PC-3 (cell line): ENCODE measurements around the gene CORIN. TPM values are rescaled to one million over a fixed set of nuclear protein-coding genes. Genes with fewer than 3 reads are reported as not detected.

Experiments used
- ATAC-seq: fragments of 200-7000 bp; cut with Tn5 transposase; 2 replicates; pipeline ENCODE4 v1.9.1; 2020; ENCODE audit warnings: mild to moderate bottlenecking, moderate library complexity
- BruUV-seq: library from RNA; stranded (reverse); fragments of 400-500 nt; replicated peaks from 2 replicates; lab custom pipeline; 2021; lab: Mats Ljungman, UMichigan
- CTCF ChIA-PET: fragments of 300-600 bp; sonication (Branson Sonifier 250); formaldehyde crosslinking; loops from one replicate; lab custom pipeline; 2022; ENCODE audit warnings: antibody characterized with exemption; lab: Charles Lee
- POLR2A ChIA-PET: fragments of 300-600 bp; sonication (Branson Sonifier 250); formaldehyde crosslinking; loops from one replicate; lab custom pipeline; 2022; ENCODE audit warnings: antibody characterized with exemption; ENCODE audit not compliant: unreplicated experiment; lab: Charles Lee
- DNase-seq: peaks from one replicate; pipeline ENCODE4 v3.0.0-alpha.2; 2015
- H2AFZ ChIP-seq: fragments of 300-600 bp; sonication (generic); 2 replicates; pipeline ENCODE4 v1.6.0; 2016; ENCODE audit warnings: antibody characterized with exemption, low read length
- H3F3A ChIP-seq: fragments of 300-600 bp; sonication (generic); one replicate; pipeline ENCODE4 v1.6.0; 2017; ENCODE audit warnings: antibody characterized with exemption, low read length, control low read depth, mild to moderate bottlenecking; ENCODE audit not compliant: unreplicated experiment
- H3K27ac ChIP-seq: fragments of 300-600 bp; sonication (generic); 2 replicates; pipeline ENCODE4 v1.5.1; 2016; ENCODE audit warnings: mild to moderate bottlenecking, low read length
- H3K27me3 ChIP-seq: fragments of 300-600 bp; sonication (generic); 2 replicates; pipeline ENCODE4 v1.6.1; 2016; ENCODE audit warnings: low read length, mixed read lengths
- H3K36me3 ChIP-seq: fragments of 300-600 bp; sonication (generic); 2 replicates; pipeline ENCODE4 v1.6.1; 2016; ENCODE audit warnings: low read depth, mixed run types, low read length, mixed read lengths
- H3K4me1 ChIP-seq: fragments of 300-600 bp; sonication (generic); 2 replicates; pipeline ENCODE4 v1.5.1; 2016; ENCODE audit warnings: low read length; ENCODE audit not compliant: insufficient read depth
- H3K4me2 ChIP-seq: fragments of 300-600 bp; sonication (generic); 2 replicates; pipeline ENCODE4 v1.6.0; 2016; ENCODE audit warnings: low read length
- H3K4me3 ChIP-seq: fragments of 300-600 bp; sonication (generic); 2 replicates; pipeline ENCODE4 v1.5.1; 2016; ENCODE audit warnings: mild to moderate bottlenecking, low read length, mixed read lengths
- H3K79me2 ChIP-seq: fragments of 300-600 bp; sonication (generic); 2 replicates; pipeline ENCODE4 v1.6.1; 2017; ENCODE audit warnings: low read length, mixed read lengths
- H3K9ac ChIP-seq: fragments of 300-600 bp; sonication (generic); 2 replicates; pipeline ENCODE4 v1.6.0; 2016; ENCODE audit warnings: mild to moderate bottlenecking, low read length
- H3K9me2 ChIP-seq: fragments of 300-600 bp; sonication (generic); replicated peaks from 2 replicates; pipeline ENCODE4 v1.6.1; 2016; ENCODE audit warnings: mixed run types, low read length, mixed read lengths
- H3K9me3 ChIP-seq: fragments of 300-600 bp; sonication (generic); 2 replicates; pipeline ENCODE4 v1.6.1; 2016; ENCODE audit warnings: low read length, mixed read lengths
- H4K20me1 ChIP-seq: fragments of 300-600 bp; sonication (generic); 2 replicates; pipeline ENCODE4 v1.6.1; 2016; ENCODE audit warnings: low read length, mixed read lengths
- EZH2 ChIP-seq: fragments of 300-600 bp; sonication (generic); IDR thresholded peaks from one replicate; pipeline ENCODE4 v1.6.1; 2017; ENCODE audit warnings: antibody characterized with exemption, mild to moderate bottlenecking, low read length; ENCODE audit not compliant: unreplicated experiment
- EZH2phosphoT487 ChIP-seq: fragments of 300-600 bp; sonication (generic); IDR thresholded peaks from 2 replicates; pipeline ENCODE4 v1.6.1; 2018; ENCODE audit warnings: mild to moderate bottlenecking, antibody characterized with exemption, low read length, borderline replicate concordance
- intact Hi-C: fragments of 100-400 bp; cut with micrococcal nuclease; formaldehyde crosslinking; loops from 2 replicates; pipeline ENCODE4 v1.9.0; 2023
- total RNA-seq: library from RNA; depleted of rRNA; stranded (reverse); fragments of >200 nt; gene quantifications from 2 replicates; pipeline ENCODE4 v1.2.3, GENCODE V29; 2014
- TF ChIP-seq, protein P1 (sequence below): fragments of 300-600 bp; sonication (generic); conservative IDR thresholded peaks from 2 replicates; pipeline ENCODE4 v1.5.1; 2017; ENCODE audit warnings: antibody characterized with exemption, low read depth, mild to moderate bottlenecking, low read length

The CORIN gene
- total RNA-seq, 1 experiment from 2014 or later: not detected

DNA sequence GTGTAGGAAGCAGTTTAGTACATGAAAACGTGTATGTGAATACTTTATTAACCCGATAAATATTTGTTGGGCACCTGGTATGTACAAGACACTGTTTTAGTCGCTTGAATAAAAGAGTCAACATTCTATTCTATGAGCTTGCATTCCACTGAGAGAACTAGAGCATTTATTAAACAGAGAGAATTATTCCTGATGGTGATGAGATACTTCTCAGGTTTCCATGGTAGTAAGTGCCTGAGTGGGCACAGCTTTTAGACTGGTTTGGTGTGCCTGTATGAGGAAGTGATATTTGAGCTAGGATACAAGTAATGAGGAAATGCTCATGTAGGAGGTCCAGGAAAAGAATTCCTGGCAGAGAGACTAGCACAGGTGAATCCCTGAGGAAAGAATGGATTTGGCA is 258.6 kb downstream of the CORIN start:
- no peak for ATAC-seq
- no TSS peak for BruUV-seq
- no peaks in the 10 kb centered on the region for H3F3A ChIP-seq
- H4K20me1 ChIP-seq: no peaks in the 10 kb centered on the region
- no peak for TF ChIP-seq EZH2phosphoT487
- TF ChIP-seq EZH2: no peak
- TF ChIP-seq, protein P1, sequence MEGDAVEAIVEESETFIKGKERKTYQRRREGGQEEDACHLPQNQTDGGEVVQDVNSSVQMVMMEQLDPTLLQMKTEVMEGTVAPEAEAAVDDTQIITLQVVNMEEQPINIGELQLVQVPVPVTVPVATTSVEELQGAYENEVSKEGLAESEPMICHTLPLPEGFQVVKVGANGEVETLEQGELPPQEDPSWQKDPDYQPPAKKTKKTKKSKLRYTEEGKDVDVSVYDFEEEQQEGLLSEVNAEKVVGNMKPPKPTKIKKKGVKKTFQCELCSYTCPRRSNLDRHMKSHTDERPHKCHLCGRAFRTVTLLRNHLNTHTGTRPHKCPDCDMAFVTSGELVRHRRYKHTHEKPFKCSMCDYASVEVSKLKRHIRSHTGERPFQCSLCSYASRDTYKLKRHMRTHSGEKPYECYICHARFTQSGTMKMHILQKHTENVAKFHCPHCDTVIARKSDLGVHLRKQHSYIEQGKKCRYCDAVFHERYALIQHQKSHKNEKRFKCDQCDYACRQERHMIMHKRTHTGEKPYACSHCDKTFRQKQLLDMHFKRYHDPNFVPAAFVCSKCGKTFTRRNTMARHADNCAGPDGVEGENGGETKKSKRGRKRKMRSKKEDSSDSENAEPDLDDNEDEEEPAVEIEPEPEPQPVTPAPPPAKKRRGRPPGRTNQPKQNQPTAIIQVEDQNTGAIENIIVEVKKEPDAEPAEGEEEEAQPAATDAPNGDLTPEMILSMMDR: no peak
- DNase-seq: no peak
- H3K9me3 ChIP-seq: no peaks in the 10 kb centered on the region
- H3K27ac ChIP-seq: no peak overlapping the region
- no peak overlapping the region for H3K9ac ChIP-seq
- intact Hi-C loops: no loop called here
- ChIA-PET POLR2A (no interaction called here), CTCF (no interaction called here)
- H3K9me2 ChIP-seq: no peaks in the 10 kb centered on the region
- H3K79me2 ChIP-seq: no peaks in the 10 kb centered on the region
- no peak overlapping the region for H3K4me3 ChIP-seq
- no peaks in the 10 kb centered on the region for H3K36me3 ChIP-seq
- H3K4me2 ChIP-seq: no peak overlapping the region
- no peaks in the 10 kb centered on the region for H3K27me3 ChIP-seq
- no peaks in the 10 kb centered on the region for H3K4me1 ChIP-seq
- H2AFZ ChIP-seq: no peak overlapping the region

DNA sequence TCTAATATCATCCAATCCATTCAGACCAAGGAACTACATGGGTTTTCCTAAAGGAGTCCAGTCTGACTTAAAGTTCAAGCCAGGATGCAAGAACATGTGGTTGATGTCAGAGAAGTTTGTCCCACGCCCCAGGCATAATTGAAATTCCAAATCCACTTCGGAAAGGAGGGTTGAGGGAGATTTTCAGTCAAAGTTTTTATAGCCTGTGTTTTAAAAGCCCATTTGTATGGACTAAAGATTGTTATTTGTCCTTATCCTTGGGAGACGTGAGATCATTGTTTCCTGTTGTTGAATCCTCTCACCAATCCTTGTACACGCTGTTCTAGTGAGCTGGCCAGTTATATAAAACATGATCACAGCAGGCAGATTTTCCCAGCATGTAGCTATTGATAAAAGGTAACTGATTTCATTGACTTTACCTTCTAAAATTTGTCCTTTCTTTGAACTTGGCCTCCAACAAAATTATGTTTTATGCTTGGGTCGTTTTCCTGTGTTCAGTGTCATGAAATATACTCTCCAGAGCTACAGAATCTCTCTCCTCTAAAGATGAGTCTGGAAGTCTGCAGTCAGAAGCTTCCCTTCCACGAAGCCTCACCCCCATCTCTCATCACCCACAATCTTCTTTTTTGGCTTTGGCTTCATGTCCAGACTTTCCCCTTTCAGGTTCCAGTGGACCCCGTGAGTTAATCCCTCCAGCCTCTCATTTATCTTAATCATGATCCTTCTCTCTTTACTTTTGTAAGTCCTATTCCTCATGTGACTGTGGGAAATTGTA is 259.9 kb downstream of the CORIN start:
- ATAC-seq: no peak
- H3K4me3 ChIP-seq: no peak overlapping the region
- no peaks in the 10 kb centered on the region for H3F3A ChIP-seq
- no peak overlapping the region for H3K4me2 ChIP-seq
- no peak overlapping the region for H2AFZ ChIP-seq
- H3K4me1 ChIP-seq: no peaks in the 10 kb centered on the region
- no peak for DNase-seq
- H3K9ac ChIP-seq: no peak overlapping the region
- POLR2A ChIA-PET: no interaction called here
- no peaks in the 10 kb centered on the region for H3K9me3 ChIP-seq
- H3K27me3 ChIP-seq: no peaks in the 10 kb centered on the region
- BruUV-seq: no TSS peak
- TF ChIP-seq, protein P1: no peak
- TF ChIP-seq EZH2: no peak
- TF ChIP-seq EZH2phosphoT487: no peak
- no peaks in the 10 kb centered on the region for H3K36me3 ChIP-seq
- intact Hi-C loops: no loop called here
- no peaks in the 10 kb centered on the region for H3K79me2 ChIP-seq
- CTCF ChIA-PET: no interaction called here
- no peak overlapping the region for H3K27ac ChIP-seq
- no peaks in the 10 kb centered on the region for H4K20me1 ChIP-seq
- H3K9me2 ChIP-seq: no peaks in the 10 kb centered on the region

DNA sequence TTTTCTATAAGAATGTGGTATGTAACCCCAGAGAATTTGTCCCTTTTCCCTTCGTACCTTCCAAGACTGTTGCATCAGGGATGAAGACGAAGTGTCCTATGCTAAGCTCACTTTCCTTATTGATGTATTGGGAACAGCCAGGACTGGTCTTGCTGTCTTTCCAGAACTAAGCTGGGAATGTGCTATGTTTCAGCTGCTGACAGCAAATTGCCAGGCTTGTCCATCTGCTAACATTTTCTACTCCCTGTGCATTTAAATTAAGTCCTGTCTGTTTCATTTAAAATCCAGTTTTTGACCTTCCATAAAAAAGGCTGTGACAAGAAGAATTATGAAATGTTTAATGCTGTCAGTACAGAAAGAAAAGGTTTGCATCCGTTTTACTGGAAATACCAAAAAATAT is 264.9 kb downstream of the CORIN start:
- Histone ChIP-seq H3K9ac (no peak overlapping the region), H2AFZ (no peak overlapping the region), H3K4me3 (no peak overlapping the region), H3K4me1 (no peaks in the 10 kb centered on the region), H3K79me2 (no peaks in the 10 kb centered on the region), H3K27ac (no peak overlapping the region), H3K27me3 (no peaks in the 10 kb centered on the region), H3F3A (no peaks in the 10 kb centered on the region), H3K4me2 (no peak overlapping the region), H3K36me3 (no peaks in the 10 kb centered on the region), H3K9me3 (no peaks in the 10 kb centered on the region), H3K9me2 (no peaks in the 10 kb centered on the region), H4K20me1 (no peaks in the 10 kb centered on the region)
- ChIA-PET POLR2A (no interaction called here), CTCF (no interaction called here)
- no peak for DNase-seq
- no peak for TF ChIP-seq EZH2phosphoT487
- TF ChIP-seq, protein P1: no peak
- TF ChIP-seq EZH2: no peak
- no TSS peak for BruUV-seq
- ATAC-seq: no peak
- intact Hi-C loops: no loop called here
